BJ (cell line): Measurements from ENCODE around the gene KCTD1. TPM values are rescaled to one million over a fixed set of nuclear protein-coding genes. Genes with fewer than 3 reads are reported as not detected.

Experiments used
- CTCF ChIA-PET: fragments of 350-600 bp; formaldehyde crosslinking; extraction: SDS; loops from one replicate; lab custom pipeline; 2021; ENCODE audit warnings: antibody characterized with exemption, inconsistent platforms; lab: Yijun Ruan, JAX
- POLR2A ChIA-PET: fragments of 300-600 bp; sonication (Branson Sonifier 250); formaldehyde crosslinking; extraction: SDS; loops from one replicate; lab custom pipeline; 2021; ENCODE audit warnings: antibody characterized with exemption; lab: Charles Lee
- DNase-seq: peaks from one replicate; pipeline ENCODE4 v3.0.0-alpha.2; 2011; ENCODE audit warnings: low read depth
- H3K27me3 ChIP-seq: 2 replicates; pipeline ENCODE4 v1.6.0; 2011; ENCODE audit warnings: low read length; ENCODE audit not compliant: control insufficient read depth, insufficient read depth
- H3K36me3 ChIP-seq: 2 replicates; pipeline ENCODE4 v1.5.1; 2011; ENCODE audit warnings: low read length; ENCODE audit not compliant: control insufficient read depth, insufficient read depth
- H3K4me3 ChIP-seq: 2 replicates; pipeline ENCODE4 v1.5.1; 2011; ENCODE audit warnings: low read depth, mild to moderate bottlenecking, control low read depth, low read length
- polyA plus RNA-seq: library from polyadenylated mRNA; depleted of rRNA; stranded (reverse); fragments of >200 nt; gene quantifications from 2 replicates; pipeline ENCODE4 v1.2.3, GENCODE V29; 2011
- TF ChIP-seq, protein P1 (sequence below): IDR thresholded peaks from 2 replicates; pipeline ENCODE4 v1.5.1; 2011; ENCODE audit warnings: low read depth, mild to moderate bottlenecking, control low read depth, inconsistent platforms, low read length, moderate library complexity; ENCODE audit not compliant: insufficient read depth

Gene KCTD1
- polyA plus RNA-seq, 1 experiment = 9.6 TPM

DNA sequence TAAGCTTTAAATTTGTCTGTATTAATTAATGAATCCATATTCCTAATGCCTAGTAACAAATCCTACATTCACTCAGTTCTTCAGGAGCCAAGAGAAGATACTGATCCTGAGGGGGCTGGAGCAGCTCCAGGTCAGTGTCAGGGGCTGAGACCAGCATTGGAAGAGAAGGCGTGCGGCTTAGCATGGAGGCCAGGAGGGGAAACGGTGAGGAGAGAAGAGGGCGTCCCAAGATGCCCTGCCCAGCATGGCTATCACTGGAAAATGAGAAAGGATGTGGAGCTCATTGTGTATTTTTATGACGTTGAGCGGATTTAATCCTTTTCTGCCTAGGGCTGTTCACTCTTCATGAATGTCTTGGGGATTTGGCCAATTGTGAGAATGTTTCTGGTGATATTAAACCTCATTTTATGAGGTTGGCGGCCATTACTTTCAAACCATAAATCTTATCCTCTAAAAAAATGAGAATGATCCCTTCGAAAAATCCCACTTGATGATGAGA is 131.7 kb downstream of the KCTD1 start:
- ChIA-PET CTCF (interaction anchor here (1.0 to 1.6 kb wide), 2 partner anchors 12 to 131 kb away, joined by 3 to 8 read pairs; partner anchors contain the start of gene KCTD1), POLR2A (no interaction called here)
- H3K36me3 ChIP-seq = no peaks in the 10 kb centered on the region
- no peak overlapping the region for H3K4me3 ChIP-seq
- TF ChIP-seq, protein P1, sequence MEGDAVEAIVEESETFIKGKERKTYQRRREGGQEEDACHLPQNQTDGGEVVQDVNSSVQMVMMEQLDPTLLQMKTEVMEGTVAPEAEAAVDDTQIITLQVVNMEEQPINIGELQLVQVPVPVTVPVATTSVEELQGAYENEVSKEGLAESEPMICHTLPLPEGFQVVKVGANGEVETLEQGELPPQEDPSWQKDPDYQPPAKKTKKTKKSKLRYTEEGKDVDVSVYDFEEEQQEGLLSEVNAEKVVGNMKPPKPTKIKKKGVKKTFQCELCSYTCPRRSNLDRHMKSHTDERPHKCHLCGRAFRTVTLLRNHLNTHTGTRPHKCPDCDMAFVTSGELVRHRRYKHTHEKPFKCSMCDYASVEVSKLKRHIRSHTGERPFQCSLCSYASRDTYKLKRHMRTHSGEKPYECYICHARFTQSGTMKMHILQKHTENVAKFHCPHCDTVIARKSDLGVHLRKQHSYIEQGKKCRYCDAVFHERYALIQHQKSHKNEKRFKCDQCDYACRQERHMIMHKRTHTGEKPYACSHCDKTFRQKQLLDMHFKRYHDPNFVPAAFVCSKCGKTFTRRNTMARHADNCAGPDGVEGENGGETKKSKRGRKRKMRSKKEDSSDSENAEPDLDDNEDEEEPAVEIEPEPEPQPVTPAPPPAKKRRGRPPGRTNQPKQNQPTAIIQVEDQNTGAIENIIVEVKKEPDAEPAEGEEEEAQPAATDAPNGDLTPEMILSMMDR = no peak
- DNase-seq = no peak
- no peaks in the 10 kb centered on the region for H3K27me3 ChIP-seq

DNA sequence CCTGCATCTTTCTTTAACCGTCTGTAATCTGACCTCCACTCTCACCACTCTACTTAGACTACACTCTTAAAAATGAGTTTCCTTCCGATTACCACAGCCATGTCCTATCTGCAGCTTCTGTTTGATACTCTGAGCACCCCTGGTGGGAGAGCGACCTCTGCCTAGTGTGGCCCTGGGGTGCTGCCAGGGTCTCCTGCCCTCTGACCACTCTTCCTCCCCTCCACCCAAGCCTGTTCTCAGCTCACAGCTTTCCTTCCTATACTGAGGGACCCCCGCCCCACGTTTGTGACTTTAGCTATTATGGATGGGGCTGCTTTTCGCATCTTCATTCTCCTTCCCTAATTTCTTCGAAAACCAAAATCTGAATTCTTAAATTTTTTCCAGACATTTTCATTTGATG is 132.7 kb downstream of the KCTD1 start:
- TF ChIP-seq, protein P1 = no peak
- Histone ChIP-seq H3K4me3 (no peak overlapping the region), H3K36me3 (no peaks in the 10 kb centered on the region), H3K27me3 (no peaks in the 10 kb centered on the region)
- CTCF ChIA-PET = interaction anchor here (0.6 to 1.6 kb wide), 2 partner anchors 10 to 51 kb away, joined by 3 to 8 read pairs; no protein-coding TSS in a partner anchor
- DNase-seq = no peak
- POLR2A ChIA-PET = no interaction called here

DNA sequence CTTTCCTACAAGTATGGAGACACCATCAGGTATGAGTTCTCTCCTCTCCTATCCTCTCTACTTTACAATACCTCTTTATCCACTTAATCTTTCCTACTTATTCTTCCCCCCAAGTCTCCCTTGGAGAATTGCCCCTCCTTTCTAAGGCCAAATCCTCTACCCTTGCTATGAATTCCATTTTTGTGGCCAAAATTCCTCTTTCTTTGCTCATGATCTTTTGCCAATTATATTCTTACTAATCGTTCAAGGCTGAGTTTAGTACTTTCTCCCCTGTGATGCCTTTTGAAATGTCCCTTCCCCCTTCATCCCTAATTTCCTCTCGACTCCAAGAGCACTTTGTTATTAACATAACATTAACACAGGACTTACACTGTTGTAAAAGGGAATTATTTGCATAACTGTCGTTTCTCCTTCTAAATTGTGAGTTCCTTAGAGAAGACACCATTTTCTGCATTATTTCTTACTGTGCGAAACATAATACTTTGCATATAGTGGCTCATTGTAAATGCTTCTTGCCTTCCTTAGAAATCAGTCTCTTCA is 133.4 kb downstream of the KCTD1 start:
- H3K36me3 ChIP-seq = no peaks in the 10 kb centered on the region
- no peak overlapping the region for H3K4me3 ChIP-seq
- ChIA-PET CTCF (interaction anchor here (1.6 kb wide), 1 partner anchor 10 kb away, joined by 8 read pairs; no protein-coding TSS in a partner anchor), POLR2A (no interaction called here)
- no peak for DNase-seq
- H3K27me3 ChIP-seq = no peaks in the 10 kb centered on the region
- TF ChIP-seq, protein P1 = no peak

DNA sequence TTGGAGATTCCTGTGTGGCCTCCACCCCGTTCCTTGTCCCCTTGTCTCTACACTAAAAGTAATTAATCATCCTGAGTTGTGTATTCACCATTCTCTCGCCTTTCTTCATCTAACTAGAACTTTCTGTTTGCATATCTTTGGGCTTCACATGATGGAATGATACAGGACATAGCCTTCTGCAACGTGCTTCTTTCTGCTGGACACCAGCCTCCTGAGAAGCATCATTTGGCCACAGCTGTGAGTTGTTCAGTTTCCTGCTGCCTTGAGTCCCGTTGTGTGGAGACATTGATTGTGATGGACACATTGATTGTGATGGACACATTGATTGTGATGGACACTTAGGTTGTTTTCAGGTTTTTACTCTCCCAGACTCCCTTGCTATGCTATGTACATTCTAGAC is 139.3 kb downstream of the KCTD1 start:
- H3K27me3 ChIP-seq = peaks cover 1% of the 10 kb centered on the region; the same call in 1 of the 2 replicates
- TF ChIP-seq, protein P1 = no peak
- no peak overlapping the region for H3K4me3 ChIP-seq
- POLR2A ChIA-PET = no interaction called here
- CTCF ChIA-PET = interaction anchor here (0.9 to 4.6 kb wide), 3 partner anchors 8 to 244 kb away, joined by 3 to 22 read pairs (median 3); no protein-coding TSS in a partner anchor
- DNase-seq = no peak
- H3K36me3 ChIP-seq = no peaks in the 10 kb centered on the region

DNA sequence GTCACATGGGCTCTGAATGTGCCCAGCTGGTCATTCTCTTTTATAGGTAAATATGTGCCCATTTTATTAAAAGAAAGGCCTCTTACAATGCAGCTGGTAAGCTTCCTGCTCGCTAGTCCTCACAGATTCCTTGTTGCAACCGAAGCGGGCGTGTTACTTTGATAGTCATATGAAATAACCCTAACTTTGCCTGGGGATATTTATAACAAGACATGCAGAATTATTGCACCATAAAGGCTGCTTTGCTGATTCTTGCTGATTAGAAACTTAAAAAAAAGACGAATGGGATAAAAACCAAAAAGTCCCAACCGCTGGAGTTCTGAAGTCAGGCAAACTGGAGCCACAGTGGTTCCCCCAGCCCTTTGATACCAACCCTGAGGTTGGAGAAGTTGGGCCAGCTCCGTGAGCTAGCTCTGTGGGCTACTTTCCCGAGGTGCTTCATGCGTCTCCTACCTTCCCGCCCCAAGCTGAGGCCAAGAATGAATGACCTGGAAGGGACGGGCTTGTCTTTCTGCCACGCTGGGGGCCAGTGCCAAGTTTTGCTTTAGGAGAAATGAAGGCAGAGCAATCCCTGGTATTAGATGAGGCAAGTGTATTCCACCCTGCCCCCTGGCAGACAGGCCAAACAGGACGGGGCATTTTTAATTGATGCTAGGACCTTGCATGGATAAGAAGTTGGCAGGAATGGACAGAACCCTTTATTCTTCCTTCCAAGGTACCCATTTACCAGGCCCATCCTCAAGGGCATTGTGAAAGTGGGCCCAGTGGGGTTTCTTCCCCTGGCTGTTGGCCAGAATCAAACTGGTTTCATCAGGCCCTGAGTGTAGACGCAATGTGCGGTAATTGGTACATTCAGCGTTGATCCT is 140.4 kb downstream of the KCTD1 start:
- peaks cover 1% of the 10 kb centered on the region; the same call in 1 of the 2 replicates for H3K27me3 ChIP-seq
- no peaks in the 10 kb centered on the region for H3K36me3 ChIP-seq
- no peak for DNase-seq
- ChIA-PET POLR2A (no interaction called here), CTCF (interaction anchor here (0.9 to 4.6 kb wide), 3 partner anchors 216 to 245 kb away, joined by 3 to 22 read pairs (median 3); no protein-coding TSS in a partner anchor)
- TF ChIP-seq, protein P1 = no peak
- H3K4me3 ChIP-seq = no peak overlapping the region
